WTC11 (cell line): Measurements from ENCODE around the gene SLC45A1. TPM values are rescaled to one million over a fixed set of nuclear protein-coding genes. Genes with fewer than 3 reads are reported as not detected.

Experiments
- ATAC-seq: fragments of 200-7000 bp; cut with Tn5 transposase; 2 replicates; pipeline ENCODE4 v1.10.0; 2021; ENCODE audit warnings: mild to moderate bottlenecking, moderate library complexity
- CTCF ChIA-PET: fragments of 300-600 bp; sonication (Branson Sonifier 250); formaldehyde crosslinking; loops from one replicate; lab custom pipeline; 2021; ENCODE audit warnings: antibody characterized with exemption; lab: Charles Lee
- POLR2A ChIA-PET: fragments of 350-600 bp; sonication (Branson Sonifier 250); formaldehyde crosslinking; loops from one replicate; lab custom pipeline; 2021; ENCODE audit warnings: antibody characterized with exemption; lab: Charles Lee
- DNase-seq: peaks from one replicate; pipeline ENCODE4 v3.0.0; 2021; ENCODE audit warnings: low spot score
- H3K27ac Mint-ChIP-seq: 2 replicates; pipeline ENCODE4 v1.8.0; 2021; ENCODE audit warnings: mixed read lengths
- H3K27me3 Mint-ChIP-seq: 2 replicates; pipeline ENCODE4 v1.8.0; 2021; ENCODE audit warnings: low read depth, mild to moderate bottlenecking, moderate library complexity, mixed read lengths
- H3K36me3 Mint-ChIP-seq: 2 replicates; pipeline ENCODE4 v1.8.0; 2021; ENCODE audit warnings: mixed read lengths
- H3K4me1 Mint-ChIP-seq: 2 replicates; pipeline ENCODE4 v1.8.0; 2022; ENCODE audit warnings: mixed read lengths
- H3K4me3 Mint-ChIP-seq: 2 replicates; pipeline ENCODE4 v1.8.0; 2021; ENCODE audit warnings: mild to moderate bottlenecking, moderate library complexity, mixed read lengths
- H3K9me3 Mint-ChIP-seq: 2 replicates; pipeline ENCODE4 v1.8.0; 2021; ENCODE audit warnings: mixed read lengths
- AFF4 ChIP-seq: sonication (generic); formaldehyde crosslinking; IDR thresholded peaks from 2 replicates; pipeline ENCODE4 v1.8.1; 2023; ENCODE audit warnings: mild to moderate bottlenecking, missing genetic modification reagents, borderline replicate concordance
- ATF1 ChIP-seq: sonication (generic); formaldehyde crosslinking; IDR thresholded peaks from 2 replicates; pipeline ENCODE4 v1.8.1; 2023; ENCODE audit warnings: mild to moderate bottlenecking, moderate library complexity, missing genetic modification reagents
- FOXP1 ChIP-seq: sonication (generic); formaldehyde crosslinking; IDR thresholded peaks from 2 replicates; pipeline ENCODE4 v1.8.0; 2022; ENCODE audit warnings: missing genetic modification reagents, mild to moderate bottlenecking, moderate library complexity, borderline replicate concordance
- GRHL2 ChIP-seq: fragments of 250-450 bp; sonication (Bioruptor Pico); IDR thresholded peaks from 2 replicates; pipeline ENCODE4 v1.8.0; 2022; ENCODE audit warnings: mild to moderate bottlenecking, moderate library complexity; ENCODE audit not compliant: insufficient replicate concordance, severe bottlenecking
- HMGXB4 ChIP-seq: sonication (generic); formaldehyde crosslinking; IDR thresholded peaks from 2 replicates; pipeline ENCODE4 v1.8.1; 2023; ENCODE audit warnings: mild to moderate bottlenecking, moderate library complexity, missing genetic modification reagents
- IRF2 ChIP-seq: sonication (generic); formaldehyde crosslinking; IDR thresholded peaks from 2 replicates; pipeline ENCODE4 v1.8.0; 2022; ENCODE audit warnings: low read depth, missing genetic modification reagents, borderline replicate concordance
- NR2C2 ChIP-seq: sonication (generic); formaldehyde crosslinking; IDR thresholded peaks from 2 replicates; pipeline ENCODE4 v1.8.0; 2022; ENCODE audit warnings: mild to moderate bottlenecking, missing genetic modification reagents
- OVOL2 ChIP-seq: fragments of 250-450 bp; sonication (Bioruptor Pico); IDR thresholded peaks from 2 replicates; pipeline ENCODE4 v1.9.0; 2021; ENCODE audit warnings: mild to moderate bottlenecking, borderline replicate concordance
- PRRX2 ChIP-seq: fragments of 250-450 bp; sonication (Bioruptor Pico); IDR thresholded peaks from 2 replicates; pipeline ENCODE4 v1.8.0; 2021; ENCODE audit warnings: mild to moderate bottlenecking
- RELA ChIP-seq: sonication (generic); formaldehyde crosslinking; IDR thresholded peaks from 2 replicates; pipeline ENCODE4 v1.8.1; 2022; ENCODE audit warnings: missing genetic modification reagents, mild to moderate bottlenecking, borderline replicate concordance
- USF1 ChIP-seq: sonication (generic); formaldehyde crosslinking; IDR thresholded peaks from 2 replicates; pipeline ENCODE4 v1.8.0; 2022; ENCODE audit warnings: mild to moderate bottlenecking, missing genetic modification reagents
- ZNF263 ChIP-seq: sonication (generic); formaldehyde crosslinking; IDR thresholded peaks from 2 replicates; pipeline ENCODE4 v1.8.1; 2022; ENCODE audit warnings: low read depth, mild to moderate bottlenecking, moderate library complexity, missing genetic modification reagents
- ZNF396 ChIP-seq: fragments of 250-450 bp; sonication (Bioruptor Pico); IDR thresholded peaks from 2 replicates; pipeline ENCODE4 v1.8.0; 2021; ENCODE audit warnings: mild to moderate bottlenecking, moderate library complexity, borderline replicate concordance
- ZNF416 ChIP-seq: fragments of 250-450 bp; sonication (Bioruptor Pico); IDR thresholded peaks from 2 replicates; pipeline ENCODE4 v1.9.0; 2021; ENCODE audit warnings: mild to moderate bottlenecking, inconsistent platforms
- total RNA-seq: library from RNA; stranded (reverse); gene quantifications from 3 replicates; pipeline ENCODE4 v1.2.3, GENCODE V29; 2021
- TF ChIP-seq, protein P1 (sequence below): sonication (generic); formaldehyde crosslinking; IDR thresholded peaks from 2 replicates; pipeline ENCODE4 v1.8.1; 2023; ENCODE audit warnings: mild to moderate bottlenecking, missing genetic modification reagents
- TF ChIP-seq, protein P2 (sequence below): sonication (generic); formaldehyde crosslinking; conservative IDR thresholded peaks from 2 replicates; pipeline ENCODE4 v1.8.1; 2023; ENCODE audit warnings: mild to moderate bottlenecking, low read depth, missing genetic modification reagents, moderate library complexity
- TF ChIP-seq, protein P3 (sequence below): fragments of 250-450 bp; sonication (Bioruptor Pico); IDR thresholded peaks from 2 replicates; pipeline ENCODE4 v1.8.0; 2021; ENCODE audit warnings: mild to moderate bottlenecking
- TF ChIP-seq, protein P4 (sequence below): fragments of 250-450 bp; sonication (Bioruptor Pico); conservative IDR thresholded peaks from 2 replicates; pipeline ENCODE4 v1.9.0; 2021; ENCODE audit warnings: mild to moderate bottlenecking

SLC45A1 gene
- total RNA-seq, 1 experiment from 2014 or later: 2.3 TPM

DNA sequence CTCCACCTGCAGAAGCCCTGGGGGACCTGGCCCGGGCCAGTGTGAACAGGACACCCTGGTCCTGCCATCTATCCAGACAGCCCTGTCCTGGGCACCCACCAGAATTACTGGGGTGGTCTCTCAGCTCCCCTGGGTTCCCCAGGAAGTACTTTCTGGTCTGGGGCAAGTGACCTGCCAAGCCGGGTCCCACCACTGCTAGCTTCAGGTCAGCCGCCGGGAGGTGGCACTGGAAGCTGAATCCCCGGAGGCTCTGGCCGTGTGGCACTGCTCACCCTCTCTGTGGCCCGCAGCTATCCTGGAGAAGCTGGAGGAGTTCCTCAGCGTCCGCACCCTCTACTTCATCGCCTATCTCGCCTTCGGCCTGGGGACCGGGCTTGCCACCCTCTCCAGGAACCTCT lies 21.3 kb downstream of the SLC45A1 start:
- CTCF ChIA-PET: interaction anchor here (0.7 to 1.2 kb wide), 3 partner anchors 10 to 364 kb away, joined by 3 to 4 read pairs (median 4); no protein-coding TSS in a partner anchor
- H3K36me3 Mint-ChIP-seq: 0 out of 2 replicates have a peak, but pooled peaks cover 3% of the 10 kb centered on the region
- POLR2A ChIA-PET: interaction anchor here (0.6 kb wide), 1 partner anchor 803 kb away, joined by 4 read pairs; no protein-coding TSS in a partner anchor
- H3K27me3 Mint-ChIP-seq: no peaks in the 10 kb centered on the region
- no peak overlapping the region for H3K4me3 Mint-ChIP-seq
- DNase-seq: no peak
- no peaks in the 10 kb centered on the region for H3K4me1 Mint-ChIP-seq
- no peak overlapping the region for H3K27ac Mint-ChIP-seq
- TF ChIP-seq PRRX2 (CRISPR knock-in tag) (no peak), NR2C2 (no peak), ATF1 (CRISPR knock-in tag) (no peak), GRHL2 (CRISPR knock-in tag) (no peak), HMGXB4 (CRISPR knock-in tag) (no peak), ZNF263 (CRISPR knock-in tag) (no peak), AFF4 (CRISPR knock-in tag) (no peak), OVOL2 (CRISPR knock-in tag) (no peak), ZNF416 (CRISPR knock-in tag) (no peak), RELA (CRISPR knock-in tag) (no peak), ZNF396 (CRISPR knock-in tag) (no peak)
- TF ChIP-seq, protein P1, sequence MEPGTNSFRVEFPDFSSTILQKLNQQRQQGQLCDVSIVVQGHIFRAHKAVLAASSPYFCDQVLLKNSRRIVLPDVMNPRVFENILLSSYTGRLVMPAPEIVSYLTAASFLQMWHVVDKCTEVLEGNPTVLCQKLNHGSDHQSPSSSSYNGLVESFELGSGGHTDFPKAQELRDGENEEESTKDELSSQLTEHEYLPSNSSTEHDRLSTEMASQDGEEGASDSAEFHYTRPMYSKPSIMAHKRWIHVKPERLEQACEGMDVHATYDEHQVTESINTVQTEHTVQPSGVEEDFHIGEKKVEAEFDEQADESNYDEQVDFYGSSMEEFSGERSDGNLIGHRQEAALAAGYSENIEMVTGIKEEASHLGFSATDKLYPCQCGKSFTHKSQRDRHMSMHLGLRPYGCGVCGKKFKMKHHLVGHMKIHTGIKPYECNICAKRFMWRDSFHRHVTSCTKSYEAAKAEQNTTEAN (CRISPR knock-in tag): no peak
- H3K9me3 Mint-ChIP-seq: peaks cover 4% of the 10 kb centered on the region
- ATAC-seq: no peak

DNA sequence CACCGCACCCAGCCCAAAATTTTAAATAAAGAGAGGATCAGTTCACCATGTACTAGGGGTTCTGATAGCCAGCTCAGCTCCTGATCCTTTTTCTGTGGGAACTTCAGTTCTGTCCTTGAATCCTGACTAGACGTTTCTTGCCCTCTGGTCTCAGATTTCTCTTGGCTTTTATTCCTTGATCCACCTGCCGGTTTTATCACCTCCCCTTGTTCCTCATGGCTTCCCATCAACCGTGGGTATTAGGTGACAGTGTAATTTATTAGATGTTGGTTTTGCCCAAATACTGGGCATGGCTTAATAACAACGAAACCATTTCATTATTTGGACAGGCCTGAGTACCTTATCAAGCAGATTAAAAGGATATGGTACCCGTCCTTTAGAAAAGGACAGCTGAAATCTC lies 22.5 kb downstream of the SLC45A1 start:
- peaks cover 4% of the 10 kb centered on the region for H3K9me3 Mint-ChIP-seq
- no peak overlapping the region for H3K27ac Mint-ChIP-seq
- DNase-seq (no peak), ATAC-seq (no peak)
- H3K27me3 Mint-ChIP-seq: no peaks in the 10 kb centered on the region
- no peak overlapping the region for H3K4me3 Mint-ChIP-seq
- no peaks in the 10 kb centered on the region for H3K4me1 Mint-ChIP-seq
- ChIA-PET CTCF (interaction anchor here (0.7 to 0.9 kb wide), 2 partner anchors 309 to 323 kb away, joined by 3 read pairs; no protein-coding TSS in a partner anchor), POLR2A (no interaction called here)
- 0 out of 2 replicates have a peak, but pooled peaks cover 3% of the 10 kb centered on the region for H3K36me3 Mint-ChIP-seq
- TF ChIP-seq, protein P2, sequence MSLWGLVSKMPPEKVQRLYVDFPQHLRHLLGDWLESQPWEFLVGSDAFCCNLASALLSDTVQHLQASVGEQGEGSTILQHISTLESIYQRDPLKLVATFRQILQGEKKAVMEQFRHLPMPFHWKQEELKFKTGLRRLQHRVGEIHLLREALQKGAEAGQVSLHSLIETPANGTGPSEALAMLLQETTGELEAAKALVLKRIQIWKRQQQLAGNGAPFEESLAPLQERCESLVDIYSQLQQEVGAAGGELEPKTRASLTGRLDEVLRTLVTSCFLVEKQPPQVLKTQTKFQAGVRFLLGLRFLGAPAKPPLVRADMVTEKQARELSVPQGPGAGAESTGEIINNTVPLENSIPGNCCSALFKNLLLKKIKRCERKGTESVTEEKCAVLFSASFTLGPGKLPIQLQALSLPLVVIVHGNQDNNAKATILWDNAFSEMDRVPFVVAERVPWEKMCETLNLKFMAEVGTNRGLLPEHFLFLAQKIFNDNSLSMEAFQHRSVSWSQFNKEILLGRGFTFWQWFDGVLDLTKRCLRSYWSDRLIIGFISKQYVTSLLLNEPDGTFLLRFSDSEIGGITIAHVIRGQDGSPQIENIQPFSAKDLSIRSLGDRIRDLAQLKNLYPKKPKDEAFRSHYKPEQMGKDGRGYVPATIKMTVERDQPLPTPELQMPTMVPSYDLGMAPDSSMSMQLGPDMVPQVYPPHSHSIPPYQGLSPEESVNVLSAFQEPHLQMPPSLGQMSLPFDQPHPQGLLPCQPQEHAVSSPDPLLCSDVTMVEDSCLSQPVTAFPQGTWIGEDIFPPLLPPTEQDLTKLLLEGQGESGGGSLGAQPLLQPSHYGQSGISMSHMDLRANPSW: no peak
- no peak for TF ChIP-seq USF1 (CRISPR knock-in tag)
- TF ChIP-seq IRF2: no peak
- TF ChIP-seq, protein P3, sequence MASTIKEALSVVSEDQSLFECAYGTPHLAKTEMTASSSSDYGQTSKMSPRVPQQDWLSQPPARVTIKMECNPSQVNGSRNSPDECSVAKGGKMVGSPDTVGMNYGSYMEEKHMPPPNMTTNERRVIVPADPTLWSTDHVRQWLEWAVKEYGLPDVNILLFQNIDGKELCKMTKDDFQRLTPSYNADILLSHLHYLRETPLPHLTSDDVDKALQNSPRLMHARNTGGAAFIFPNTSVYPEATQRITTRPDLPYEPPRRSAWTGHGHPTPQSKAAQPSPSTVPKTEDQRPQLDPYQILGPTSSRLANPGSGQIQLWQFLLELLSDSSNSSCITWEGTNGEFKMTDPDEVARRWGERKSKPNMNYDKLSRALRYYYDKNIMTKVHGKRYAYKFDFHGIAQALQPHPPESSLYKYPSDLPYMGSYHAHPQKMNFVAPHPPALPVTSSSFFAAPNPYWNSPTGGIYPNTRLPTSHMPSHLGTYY (CRISPR knock-in tag): no peak
- TF ChIP-seq, protein P4, sequence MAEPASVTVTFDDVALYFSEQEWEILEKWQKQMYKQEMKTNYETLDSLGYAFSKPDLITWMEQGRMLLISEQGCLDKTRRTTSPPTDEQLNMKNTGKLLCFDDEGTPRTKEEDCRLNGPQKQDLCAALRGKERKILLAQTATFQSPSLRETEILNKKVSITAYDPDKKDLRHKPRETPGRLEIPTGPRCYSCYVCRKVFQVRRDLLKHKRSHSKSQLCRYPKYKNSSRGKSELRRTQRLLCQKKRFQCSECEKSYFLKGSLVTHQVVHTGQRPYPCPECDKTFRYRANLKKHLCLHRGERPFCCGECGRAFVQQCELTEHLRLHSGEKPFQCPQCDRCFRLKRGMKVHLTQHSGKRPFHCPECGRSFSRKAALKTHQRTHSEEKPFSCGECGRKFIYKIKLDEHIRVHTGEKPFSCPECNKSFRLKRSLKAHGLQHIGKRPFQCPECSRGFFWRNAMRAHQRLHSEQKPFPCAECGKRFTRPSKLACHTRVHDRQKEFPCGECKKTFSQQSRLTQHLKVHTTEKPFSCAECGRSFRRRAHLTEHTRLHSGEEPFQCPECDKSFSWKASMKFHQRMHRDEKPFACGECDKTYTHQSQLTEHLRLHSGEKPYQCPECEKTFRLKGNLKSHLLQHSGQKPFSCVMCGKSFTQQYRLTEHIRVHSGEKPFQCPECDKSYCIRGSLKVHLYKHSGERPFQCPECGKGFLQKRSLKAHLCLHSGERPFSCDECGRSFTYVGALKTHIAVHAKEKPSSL (CRISPR knock-in tag): no peak
- TF ChIP-seq FOXP1 (CRISPR knock-in tag): no peak
